GM23338 (cell line): ENCODE measurements around the gene ZNF860. TPM values are rescaled to one million over a fixed set of nuclear protein-coding genes. Genes with fewer than 3 reads are reported as not detected.

ENCODE experiments used
- ATAC-seq: fragments of 200-7000 bp; cut with Tn5 transposase; 3 replicates; pipeline ENCODE4 v1.9.1; 2020
- DNase-seq: peaks from one replicate; pipeline ENCODE4 v3.0.0-alpha.2; 2015; ENCODE audit warnings: low spot score
- H2AFZ ChIP-seq: fragments of 200-600 bp; sonication (generic); 2 replicates; pipeline ENCODE4 v1.8.0; 2016; ENCODE audit warnings: antibody characterized with exemption, mild to moderate bottlenecking, moderate library complexity
- H3F3A ChIP-seq: fragments of 200-600 bp; sonication (generic); replicated peaks from 2 replicates; pipeline ENCODE4 v1.8.0; 2017; ENCODE audit warnings: antibody characterized with exemption, mixed run types, low read depth
- H3K27ac ChIP-seq: fragments of 200-600 bp; sonication (generic); 2 replicates; pipeline ENCODE4 v1.6.1; 2016; ENCODE audit warnings: low read depth
- H3K27me3 ChIP-seq: fragments of 200-600 bp; sonication (generic); 2 replicates; pipeline ENCODE4 v1.8.0; 2016; ENCODE audit warnings: mild to moderate bottlenecking, mixed run types, moderate library complexity; ENCODE audit not compliant: insufficient read depth
- H3K36me3 ChIP-seq: fragments of 200-600 bp; sonication (generic); 2 replicates; pipeline ENCODE4 v1.8.0; 2016; ENCODE audit warnings: mild to moderate bottlenecking; ENCODE audit not compliant: insufficient read depth
- H3K4me1 ChIP-seq: fragments of 200-600 bp; sonication (generic); 2 replicates; pipeline ENCODE4 v1.8.0; 2016; ENCODE audit warnings: mild to moderate bottlenecking, moderate library complexity; ENCODE audit not compliant: insufficient read depth
- H3K4me2 ChIP-seq: fragments of 200-600 bp; sonication (generic); 2 replicates; pipeline ENCODE4 v1.7.1; 2017; ENCODE audit warnings: mixed run types
- H3K4me3 ChIP-seq: fragments of 200-600 bp; sonication (generic); 2 replicates; pipeline ENCODE4 v1.6.1; 2016; ENCODE audit warnings: mixed run types
- H3K79me2 ChIP-seq: fragments of 200-600 bp; sonication (generic); replicated peaks from 2 replicates; pipeline ENCODE4 v1.8.0; 2017; ENCODE audit warnings: mild to moderate bottlenecking; ENCODE audit not compliant: insufficient read depth
- H3K9me2 ChIP-seq: fragments of 200-600 bp; sonication (generic); 2 replicates; pipeline ENCODE4 v1.8.0; 2017; ENCODE audit not compliant: insufficient read depth
- H4K20me1 ChIP-seq: fragments of 200-600 bp; sonication (generic); replicated peaks from 2 replicates; pipeline ENCODE4 v1.8.0; 2017; ENCODE audit warnings: mild to moderate bottlenecking; ENCODE audit not compliant: insufficient read depth
- H3K27ac Mint-ChIP-seq: 2 replicates; pipeline ENCODE4 v1.8.0; 2020; ENCODE audit warnings: inconsistent platforms, mild to moderate bottlenecking, moderate library complexity, mixed read lengths
- H3K27me3 Mint-ChIP-seq: 3 replicates; pipeline ENCODE4 v1.8.0; 2022; ENCODE audit warnings: low read depth, mild to moderate bottlenecking, moderate library complexity, mixed read lengths, inconsistent platforms; ENCODE audit not compliant: insufficient read depth, poor library complexity
- H3K36me3 Mint-ChIP-seq: 3 replicates; pipeline ENCODE4 v1.8.0; 2021; ENCODE audit warnings: low read depth, mild to moderate bottlenecking, inconsistent platforms, moderate library complexity, mixed read lengths
- H3K4me1 Mint-ChIP-seq: 3 replicates; pipeline ENCODE4 v1.8.0; 2020; ENCODE audit warnings: mild to moderate bottlenecking, inconsistent platforms, mixed read lengths
- H3K4me3 Mint-ChIP-seq: 3 replicates; pipeline ENCODE4 v1.8.0; 2021; ENCODE audit warnings: moderate library complexity, mild to moderate bottlenecking, inconsistent platforms, mixed read lengths
- H3K9me3 Mint-ChIP-seq: 3 replicates; pipeline ENCODE4 v1.8.0; 2020; ENCODE audit warnings: moderate library complexity, mild to moderate bottlenecking, inconsistent platforms, mixed read lengths
- CREB1 ChIP-seq: fragments of 250-450 bp; sonication (Bioruptor Pico); IDR thresholded peaks from 2 replicates; pipeline ENCODE4 v1.5.0; 2020; ENCODE audit warnings: low read depth, mild to moderate bottlenecking, moderate library complexity
- NANOG ChIP-seq: IDR thresholded peaks from 2 replicates; pipeline ENCODE4 v1.6.1; 2016; ENCODE audit warnings: antibody characterized with exemption, borderline replicate concordance
- ZNF331 ChIP-seq: fragments of 250-450 bp; sonication (Bioruptor Pico); IDR thresholded peaks from 2 replicates; pipeline ENCODE4 v1.5.0; 2020; ENCODE audit warnings: low read depth, mild to moderate bottlenecking, moderate library complexity
- polyA plus RNA-seq: library from polyadenylated mRNA; unstranded; fragments of >200 nt; fragmentation: Nextera tagmentation; extraction: Ambion mirVana; gene quantifications from 2 replicates; pipeline ENCODE4 v1.2.1, GENCODE V29; 2016
- total RNA-seq: library from RNA; depleted of rRNA; stranded (reverse); fragments of >200 nt; shearing (Covaris generic); gene quantifications from 2 replicates; pipeline ENCODE4 v1.2.3, GENCODE V29; 2014
- TF ChIP-seq, protein P1 (sequence below): IDR thresholded peaks from one replicate; pipeline ENCODE4 v1.6.1; 2018; ENCODE audit warnings: antibody characterized with exemption; ENCODE audit not compliant: unreplicated experiment
- TF ChIP-seq, protein P2 (sequence below), 2 experiments: fragments of 200-600 bp in 1 of 2; sonication (generic) in 1 of 2; conservative IDR thresholded peaks; 2 replicates each; pipeline versions ENCODE4 v1.5.1 to v1.6.1; 2016 to 2017; ENCODE audit warnings: antibody characterized with exemption in 2 of 2, low read depth in 2 of 2, mild to moderate bottlenecking in 2 of 2, moderate library complexity in 1 of 2

ZNF860 gene
- total and polyA plus RNA-seq, 2 experiments from 2014 or later: 5.2 to 12.4 TPM

DNA sequence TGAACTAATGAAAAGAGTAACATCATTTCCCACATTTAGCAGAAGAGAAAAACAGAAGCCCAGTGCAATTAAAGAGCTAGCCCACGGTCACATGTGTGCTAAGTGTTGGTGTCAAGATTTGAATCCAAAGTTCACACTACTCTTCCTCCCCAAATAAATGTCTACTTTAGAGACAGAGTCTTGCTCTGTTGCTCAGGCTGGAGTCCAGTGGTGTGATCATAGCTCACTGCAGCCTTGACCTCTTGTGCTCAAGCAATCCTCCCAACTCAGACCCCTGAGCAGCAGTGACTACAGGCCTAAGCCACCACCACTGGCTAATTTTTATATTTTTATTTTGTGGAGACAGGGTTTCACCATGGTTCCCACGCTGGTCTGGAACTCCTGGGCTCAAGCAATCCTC lies 5.2 kb upstream of the ZNF860 start:
- H3K4me1 Mint-ChIP-seq: peaks cover 59% of the 10 kb centered on the region
- 0 out of 2 replicates have a peak, but pooled peaks cover 5% of the 10 kb centered on the region for H3K36me3 ChIP-seq
- no peak for DNase-seq

DNA sequence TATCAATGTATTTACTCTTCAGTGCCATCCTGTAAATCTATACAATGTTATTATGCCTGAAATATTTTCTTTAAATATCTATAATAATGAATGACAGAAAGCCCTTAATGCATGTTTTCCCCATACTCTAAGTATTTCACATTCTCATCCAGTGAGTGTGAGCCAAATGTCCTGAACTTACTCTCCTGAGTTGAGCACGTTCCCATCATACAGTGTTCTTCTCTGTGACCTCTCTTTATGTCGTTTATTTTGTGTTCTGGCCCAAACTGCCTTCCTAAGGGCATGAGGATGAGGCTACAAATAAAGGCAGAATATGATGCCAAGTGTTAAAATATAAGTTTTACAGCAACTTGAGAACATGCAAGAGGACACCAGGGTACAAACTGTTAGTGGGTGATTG lies 3.8 kb upstream of the ZNF860 start:
- H2AFZ ChIP-seq: no peak overlapping the region
- H3K4me3 Mint-ChIP-seq: no peak overlapping the region
- H3K27me3 ChIP-seq: no peaks in the 10 kb centered on the region
- peaks cover 57% of the 10 kb centered on the region for H3K4me1 ChIP-seq
- peaks cover 61% of the 10 kb centered on the region for H3K4me1 Mint-ChIP-seq
- 0 out of 2 replicates have a peak, but pooled peaks cover 5% of the 10 kb centered on the region for H3K36me3 ChIP-seq
- H3K27ac ChIP-seq: no peak overlapping the region
- H3K9me3 Mint-ChIP-seq: no peaks in the 10 kb centered on the region
- ATAC-seq (no peak), DNase-seq (no peak)
- H4K20me1 ChIP-seq: peaks cover 13% of the 10 kb centered on the region; the same call in 1 of the 2 replicates
- no peak overlapping the region for H3K27ac Mint-ChIP-seq
- H3K79me2 ChIP-seq: peaks cover 84% of the 10 kb centered on the region
- no peaks in the 10 kb centered on the region for H3F3A ChIP-seq
- peaks cover 17% of the 10 kb centered on the region for H3K27me3 Mint-ChIP-seq
- no peak for TF ChIP-seq NANOG
- no peak for TF ChIP-seq ZNF331 (CRISPR knock-in tag)
- no peak for TF ChIP-seq CREB1 (CRISPR knock-in tag)
- H3K4me2 ChIP-seq: no peak overlapping the region
- peaks cover 28% of the 10 kb centered on the region for H3K36me3 Mint-ChIP-seq
- no peaks in the 10 kb centered on the region for H3K9me2 ChIP-seq
- no peak overlapping the region for H3K4me3 ChIP-seq

More for the DNA sequence above, 5.2 kb upstream of the ZNF860 start:
- Histone ChIP-seq H3F3A (no peaks in the 10 kb centered on the region), H4K20me1 (peaks cover 13% of the 10 kb centered on the region; the same call in 1 of the 2 replicates), H3K79me2 (peaks cover 93% of the 10 kb centered on the region), H3K4me3 (no peak overlapping the region), H3K4me1 (peaks cover 60% of the 10 kb centered on the region), H2AFZ (no peak overlapping the region), H3K9me2 (no peaks in the 10 kb centered on the region), H3K27me3 (no peaks in the 10 kb centered on the region), H3K27ac (no peak overlapping the region), H3K4me2 (no peak overlapping the region; the same call in 1 of the 2 replicates)
- Mint-ChIP-seq H3K9me3 (no peaks in the 10 kb centered on the region), H3K36me3 (peaks cover 28% of the 10 kb centered on the region), H3K4me3 (no peak overlapping the region), H3K27ac (no peak overlapping the region), H3K27me3 (peaks cover 8% of the 10 kb centered on the region)
- TF ChIP-seq, protein P1, sequence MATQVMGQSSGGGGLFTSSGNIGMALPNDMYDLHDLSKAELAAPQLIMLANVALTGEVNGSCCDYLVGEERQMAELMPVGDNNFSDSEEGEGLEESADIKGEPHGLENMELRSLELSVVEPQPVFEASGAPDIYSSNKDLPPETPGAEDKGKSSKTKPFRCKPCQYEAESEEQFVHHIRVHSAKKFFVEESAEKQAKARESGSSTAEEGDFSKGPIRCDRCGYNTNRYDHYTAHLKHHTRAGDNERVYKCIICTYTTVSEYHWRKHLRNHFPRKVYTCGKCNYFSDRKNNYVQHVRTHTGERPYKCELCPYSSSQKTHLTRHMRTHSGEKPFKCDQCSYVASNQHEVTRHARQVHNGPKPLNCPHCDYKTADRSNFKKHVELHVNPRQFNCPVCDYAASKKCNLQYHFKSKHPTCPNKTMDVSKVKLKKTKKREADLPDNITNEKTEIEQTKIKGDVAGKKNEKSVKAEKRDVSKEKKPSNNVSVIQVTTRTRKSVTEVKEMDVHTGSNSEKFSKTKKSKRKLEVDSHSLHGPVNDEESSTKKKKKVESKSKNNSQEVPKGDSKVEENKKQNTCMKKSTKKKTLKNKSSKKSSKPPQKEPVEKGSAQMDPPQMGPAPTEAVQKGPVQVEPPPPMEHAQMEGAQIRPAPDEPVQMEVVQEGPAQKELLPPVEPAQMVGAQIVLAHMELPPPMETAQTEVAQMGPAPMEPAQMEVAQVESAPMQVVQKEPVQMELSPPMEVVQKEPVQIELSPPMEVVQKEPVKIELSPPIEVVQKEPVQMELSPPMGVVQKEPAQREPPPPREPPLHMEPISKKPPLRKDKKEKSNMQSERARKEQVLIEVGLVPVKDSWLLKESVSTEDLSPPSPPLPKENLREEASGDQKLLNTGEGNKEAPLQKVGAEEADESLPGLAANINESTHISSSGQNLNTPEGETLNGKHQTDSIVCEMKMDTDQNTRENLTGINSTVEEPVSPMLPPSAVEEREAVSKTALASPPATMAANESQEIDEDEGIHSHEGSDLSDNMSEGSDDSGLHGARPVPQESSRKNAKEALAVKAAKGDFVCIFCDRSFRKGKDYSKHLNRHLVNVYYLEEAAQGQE: no peak
- ATAC-seq: no peak

DNA sequence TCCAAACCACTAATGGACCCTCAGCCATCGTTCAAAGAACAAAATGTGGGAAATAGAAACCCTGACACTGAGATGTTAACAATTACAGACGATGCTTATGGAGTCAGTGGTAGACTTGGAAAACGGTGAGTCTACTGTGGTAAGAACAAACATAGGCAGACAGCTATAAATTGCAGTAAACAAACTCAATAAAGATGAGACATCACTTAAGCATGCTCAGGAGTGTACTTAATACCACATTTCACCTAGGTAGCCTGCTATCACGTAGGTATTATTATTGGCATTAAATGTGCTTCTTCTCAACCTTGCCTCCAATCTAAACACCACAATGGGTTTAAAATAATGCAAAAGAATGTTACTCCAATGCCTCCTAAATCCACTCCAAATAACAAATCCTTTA lies 3.0 kb upstream of the ZNF860 start:
- Histone ChIP-seq H2AFZ (no peak overlapping the region), H4K20me1 (peaks cover 13% of the 10 kb centered on the region; the same call in 1 of the 2 replicates), H3F3A (0 out of 2 replicates have a peak, but pooled peaks cover under 1% of the 10 kb centered on the region), H3K9me2 (no peaks in the 10 kb centered on the region), H3K4me1 (peaks cover 52% of the 10 kb centered on the region), H3K79me2 (peaks cover 83% of the 10 kb centered on the region), H3K4me2 (peak overlapping the region; percentile 98), H3K4me3 (peak overlapping the region; percentile 95), H3K27ac (no peak overlapping the region), H3K36me3 (0 out of 2 replicates have a peak, but pooled peaks cover 5% of the 10 kb centered on the region), H3K27me3 (no peaks in the 10 kb centered on the region)
- Mint-ChIP-seq H3K9me3 (no peaks in the 10 kb centered on the region), H3K36me3 (peaks cover 32% of the 10 kb centered on the region), H3K4me3 (peak overlapping the region; percentile 89; the same call in 1 of the 3 replicates), H3K27me3 (peaks cover 17% of the 10 kb centered on the region), H3K4me1 (peaks cover 57% of the 10 kb centered on the region), H3K27ac (no peak overlapping the region)
- no peak for DNase-seq
- TF ChIP-seq, protein P2, sequence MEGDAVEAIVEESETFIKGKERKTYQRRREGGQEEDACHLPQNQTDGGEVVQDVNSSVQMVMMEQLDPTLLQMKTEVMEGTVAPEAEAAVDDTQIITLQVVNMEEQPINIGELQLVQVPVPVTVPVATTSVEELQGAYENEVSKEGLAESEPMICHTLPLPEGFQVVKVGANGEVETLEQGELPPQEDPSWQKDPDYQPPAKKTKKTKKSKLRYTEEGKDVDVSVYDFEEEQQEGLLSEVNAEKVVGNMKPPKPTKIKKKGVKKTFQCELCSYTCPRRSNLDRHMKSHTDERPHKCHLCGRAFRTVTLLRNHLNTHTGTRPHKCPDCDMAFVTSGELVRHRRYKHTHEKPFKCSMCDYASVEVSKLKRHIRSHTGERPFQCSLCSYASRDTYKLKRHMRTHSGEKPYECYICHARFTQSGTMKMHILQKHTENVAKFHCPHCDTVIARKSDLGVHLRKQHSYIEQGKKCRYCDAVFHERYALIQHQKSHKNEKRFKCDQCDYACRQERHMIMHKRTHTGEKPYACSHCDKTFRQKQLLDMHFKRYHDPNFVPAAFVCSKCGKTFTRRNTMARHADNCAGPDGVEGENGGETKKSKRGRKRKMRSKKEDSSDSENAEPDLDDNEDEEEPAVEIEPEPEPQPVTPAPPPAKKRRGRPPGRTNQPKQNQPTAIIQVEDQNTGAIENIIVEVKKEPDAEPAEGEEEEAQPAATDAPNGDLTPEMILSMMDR (conservative IDR thresholded peaks at IDR 0.05; ENCODE audit: low read depth in 2 of 2): no peak
- no peak for ATAC-seq
